GM23338 (cell line): Measurements from ENCODE around the gene HTR6. TPM values are rescaled to one million over a fixed set of nuclear protein-coding genes. Genes with fewer than 3 reads are reported as not detected.
"Not testable (repeated sequence)": the region's sequence is repeated elsewhere in the genome, so short reads cannot be mapped to it uniquely, and the experiment has no call there.

Experiments used
- ATAC-seq: fragments of 200-7000 bp; cut with Tn5 transposase; 3 replicates; pipeline ENCODE4 v1.9.1; 2020
- DNase-seq: peaks from one replicate; pipeline ENCODE4 v3.0.0-alpha.2; 2015; ENCODE audit warnings: low spot score
- H2AFZ ChIP-seq: fragments of 200-600 bp; sonication (generic); 2 replicates; pipeline ENCODE4 v1.8.0; 2016; ENCODE audit warnings: antibody characterized with exemption, mild to moderate bottlenecking, moderate library complexity
- H3F3A ChIP-seq: fragments of 200-600 bp; sonication (generic); replicated peaks from 2 replicates; pipeline ENCODE4 v1.8.0; 2017; ENCODE audit warnings: antibody characterized with exemption, mixed run types, low read depth
- H3K27ac ChIP-seq: fragments of 200-600 bp; sonication (generic); 2 replicates; pipeline ENCODE4 v1.6.1; 2016; ENCODE audit warnings: low read depth
- H3K27me3 ChIP-seq: fragments of 200-600 bp; sonication (generic); 2 replicates; pipeline ENCODE4 v1.8.0; 2016; ENCODE audit warnings: mild to moderate bottlenecking, mixed run types, moderate library complexity; ENCODE audit not compliant: insufficient read depth
- H3K36me3 ChIP-seq: fragments of 200-600 bp; sonication (generic); 2 replicates; pipeline ENCODE4 v1.8.0; 2016; ENCODE audit warnings: mild to moderate bottlenecking; ENCODE audit not compliant: insufficient read depth
- H3K4me1 ChIP-seq: fragments of 200-600 bp; sonication (generic); 2 replicates; pipeline ENCODE4 v1.8.0; 2016; ENCODE audit warnings: mild to moderate bottlenecking, moderate library complexity; ENCODE audit not compliant: insufficient read depth
- H3K4me2 ChIP-seq: fragments of 200-600 bp; sonication (generic); 2 replicates; pipeline ENCODE4 v1.7.1; 2017; ENCODE audit warnings: mixed run types
- H3K4me3 ChIP-seq: fragments of 200-600 bp; sonication (generic); 2 replicates; pipeline ENCODE4 v1.6.1; 2016; ENCODE audit warnings: mixed run types
- H3K79me2 ChIP-seq: fragments of 200-600 bp; sonication (generic); replicated peaks from 2 replicates; pipeline ENCODE4 v1.8.0; 2017; ENCODE audit warnings: mild to moderate bottlenecking; ENCODE audit not compliant: insufficient read depth
- H3K9me2 ChIP-seq: fragments of 200-600 bp; sonication (generic); 2 replicates; pipeline ENCODE4 v1.8.0; 2017; ENCODE audit not compliant: insufficient read depth
- H4K20me1 ChIP-seq: fragments of 200-600 bp; sonication (generic); replicated peaks from 2 replicates; pipeline ENCODE4 v1.8.0; 2017; ENCODE audit warnings: mild to moderate bottlenecking; ENCODE audit not compliant: insufficient read depth
- H3K27ac Mint-ChIP-seq: 2 replicates; pipeline ENCODE4 v1.8.0; 2020; ENCODE audit warnings: inconsistent platforms, mild to moderate bottlenecking, moderate library complexity, mixed read lengths
- H3K27me3 Mint-ChIP-seq: 3 replicates; pipeline ENCODE4 v1.8.0; 2022; ENCODE audit warnings: low read depth, mild to moderate bottlenecking, moderate library complexity, mixed read lengths, inconsistent platforms; ENCODE audit not compliant: insufficient read depth, poor library complexity
- H3K36me3 Mint-ChIP-seq: 3 replicates; pipeline ENCODE4 v1.8.0; 2021; ENCODE audit warnings: low read depth, mild to moderate bottlenecking, inconsistent platforms, moderate library complexity, mixed read lengths
- H3K4me1 Mint-ChIP-seq: 3 replicates; pipeline ENCODE4 v1.8.0; 2020; ENCODE audit warnings: mild to moderate bottlenecking, inconsistent platforms, mixed read lengths
- H3K4me3 Mint-ChIP-seq: 3 replicates; pipeline ENCODE4 v1.8.0; 2021; ENCODE audit warnings: moderate library complexity, mild to moderate bottlenecking, inconsistent platforms, mixed read lengths
- H3K9me3 Mint-ChIP-seq: 3 replicates; pipeline ENCODE4 v1.8.0; 2020; ENCODE audit warnings: moderate library complexity, mild to moderate bottlenecking, inconsistent platforms, mixed read lengths
- JUNB ChIP-seq: IDR thresholded peaks from one replicate; pipeline ENCODE4 v1.6.1; 2016; ENCODE audit warnings: antibody characterized with exemption; ENCODE audit not compliant: unreplicated experiment
- POLR2AphosphoS5 ChIP-seq: IDR thresholded peaks from 2 replicates; pipeline ENCODE4 v1.6.1; 2016; ENCODE audit warnings: antibody characterized with exemption, low read depth
- polyA plus RNA-seq: library from polyadenylated mRNA; unstranded; fragments of >200 nt; fragmentation: Nextera tagmentation; extraction: Ambion mirVana; gene quantifications from 2 replicates; pipeline ENCODE4 v1.2.1, GENCODE V29; 2016
- total RNA-seq: library from RNA; depleted of rRNA; stranded (reverse); fragments of >200 nt; shearing (Covaris generic); gene quantifications from 2 replicates; pipeline ENCODE4 v1.2.3, GENCODE V29; 2014
- TF ChIP-seq, protein P1 (sequence below), 2 experiments: fragments of 200-600 bp in 1 of 2; sonication (generic) in 1 of 2; conservative IDR thresholded peaks; 2 replicates each; pipeline versions ENCODE4 v1.5.1 to v1.6.1; 2016 to 2017; ENCODE audit warnings: antibody characterized with exemption in 2 of 2, low read depth in 2 of 2, mild to moderate bottlenecking in 2 of 2, moderate library complexity in 1 of 2

The HTR6 gene
- total and polyA plus RNA-seq, 2 experiments from 2014 or later, result 0.26 to 0.66 TPM

DNA sequence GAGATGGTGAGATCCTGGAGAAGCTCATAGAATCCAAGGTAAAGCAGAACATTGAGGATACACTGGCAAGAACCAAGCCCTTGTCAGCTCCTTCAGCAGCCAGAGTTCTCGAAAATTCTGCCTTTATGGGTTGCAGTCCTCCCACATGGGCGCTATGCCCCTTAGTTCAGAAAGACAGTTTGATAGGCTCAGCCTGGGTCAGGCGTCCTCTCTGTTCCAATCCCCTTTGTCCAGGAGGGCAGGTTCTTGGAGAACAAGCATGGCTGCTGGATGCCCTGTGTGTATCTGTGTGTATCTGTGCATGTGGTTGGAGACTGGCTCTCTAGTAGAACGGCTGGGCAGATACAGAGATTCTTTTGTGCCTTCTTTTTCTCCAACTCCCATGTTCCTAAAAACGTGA, 28.6 kb upstream of the HTR6 start (continued):
- no peak for TF ChIP-seq JUNB

DNA sequence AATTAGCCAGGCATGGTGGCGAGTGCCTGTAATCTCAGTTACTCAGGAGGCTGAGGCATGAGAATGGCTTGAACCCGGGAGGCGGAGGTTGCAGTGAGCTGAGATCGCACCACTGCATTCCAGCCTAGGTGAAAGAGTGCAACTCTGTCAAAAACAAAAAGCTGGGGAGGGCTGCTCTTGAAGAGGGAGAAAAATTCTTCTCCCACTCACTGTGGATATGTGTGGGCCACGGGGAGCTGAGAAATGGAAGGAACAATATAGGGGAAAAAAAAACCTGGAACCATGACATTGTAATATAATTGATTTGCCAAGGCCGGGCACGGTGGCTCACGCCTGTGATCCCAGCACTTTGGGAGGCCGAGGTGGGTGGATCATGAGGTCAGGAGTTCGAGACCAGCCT, 27.9 kb upstream of the HTR6 start:
- H4K20me1 ChIP-seq, H3K9me2 ChIP-seq, H3K4me3 Mint-ChIP-seq, H3K27me3 ChIP-seq, H3K4me1 ChIP-seq, H2AFZ ChIP-seq, H3K9me3 Mint-ChIP-seq, H3K36me3 Mint-ChIP-seq, H3K27ac Mint-ChIP-seq, DNase-seq, ATAC-seq, H3F3A ChIP-seq, H3K36me3 ChIP-seq, H3K4me3 ChIP-seq, H3K4me1 Mint-ChIP-seq, H3K27ac ChIP-seq, H3K79me2 ChIP-seq, H3K4me2 ChIP-seq: not testable (repeated sequence)
- H3K27me3 Mint-ChIP-seq, result peaks cover 10% of the 10 kb centered on the region

DNA sequence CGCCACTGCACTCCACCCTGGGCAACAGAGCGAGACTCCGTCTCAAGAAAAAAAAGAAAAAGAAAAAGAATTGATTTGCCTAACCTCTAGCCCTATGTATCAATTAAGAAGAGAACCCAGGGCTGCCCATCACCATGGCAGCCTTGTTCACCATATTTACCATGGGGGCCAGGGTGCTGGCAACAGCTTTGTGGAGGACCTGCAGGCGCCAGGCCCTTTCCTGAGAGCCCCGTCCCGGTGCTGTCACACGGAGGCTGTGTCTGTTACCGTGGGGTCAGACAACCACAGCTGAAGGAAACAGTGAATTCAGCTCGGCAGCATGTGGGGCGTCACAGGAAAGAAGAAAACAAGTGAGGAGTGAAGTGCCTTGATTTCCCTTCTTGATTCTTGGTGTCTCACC, 27.1 kb upstream of the HTR6 start:
- H3K27ac ChIP-seq, result no peak overlapping the region
- H3K4me1 ChIP-seq, result 0 out of 2 replicates have a peak, but pooled peaks cover 7% of the 10 kb centered on the region
- H2AFZ ChIP-seq, result no peak overlapping the region
- H3K4me1 Mint-ChIP-seq, result peaks cover 6% of the 10 kb centered on the region
- H3K27me3 Mint-ChIP-seq, result peaks cover 18% of the 10 kb centered on the region
- H3K79me2 ChIP-seq, result no peaks in the 10 kb centered on the region
- TF ChIP-seq POLR2AphosphoS5, result no peak
- H3K27me3 ChIP-seq, result peaks cover 15% of the 10 kb centered on the region
- H3K36me3 Mint-ChIP-seq, result no peaks in the 10 kb centered on the region
- no peak for DNase-seq
- no peak overlapping the region for H3K4me3 ChIP-seq
- ATAC-seq, result no peak
- 0 out of 2 replicates have a peak, but pooled peaks cover 3% of the 10 kb centered on the region for H4K20me1 ChIP-seq
- H3F3A ChIP-seq, result no peaks in the 10 kb centered on the region; the same call in 1 of the 2 replicates
- H3K9me2 ChIP-seq, result no peaks in the 10 kb centered on the region
- H3K36me3 ChIP-seq, result no peaks in the 10 kb centered on the region
- H3K27ac Mint-ChIP-seq, result no peak overlapping the region
- H3K4me2 ChIP-seq, result no peak overlapping the region
- H3K9me3 Mint-ChIP-seq, result no peaks in the 10 kb centered on the region
- H3K4me3 Mint-ChIP-seq, result no peak overlapping the region

DNA sequence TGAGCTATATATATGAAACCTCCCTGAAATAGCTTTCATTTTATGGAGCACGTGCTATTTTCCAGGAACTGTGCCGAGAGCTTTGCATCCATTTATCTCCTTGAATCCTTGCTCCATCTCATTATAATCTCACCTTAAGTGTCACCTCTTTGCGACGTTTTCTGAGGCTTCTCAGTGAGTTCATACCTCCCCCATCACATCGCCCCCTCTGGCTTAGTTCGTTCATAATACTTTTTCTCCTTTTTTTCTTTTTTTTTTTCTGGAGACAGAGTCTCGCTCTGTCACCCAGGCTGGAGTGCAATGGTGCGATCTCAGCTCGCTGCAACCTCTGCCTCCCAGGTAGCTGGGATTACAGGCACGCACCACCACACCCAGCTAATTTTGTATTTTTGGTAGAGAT, 25.4 kb upstream of the HTR6 start:
- not testable (repeated sequence) for H3K4me3 ChIP-seq, H3F3A ChIP-seq, H3K27ac Mint-ChIP-seq, H3K4me3 Mint-ChIP-seq, H3K27ac ChIP-seq, H3K4me1 ChIP-seq, ATAC-seq, H3K36me3 Mint-ChIP-seq, H4K20me1 ChIP-seq, H3K4me2 ChIP-seq, H2AFZ ChIP-seq, H3K9me2 ChIP-seq, H3K36me3 ChIP-seq, H3K9me3 Mint-ChIP-seq, H3K79me2 ChIP-seq
- H3K27me3 Mint-ChIP-seq, result peaks cover 31% of the 10 kb centered on the region
- peak; percentile 70 for DNase-seq
- TF ChIP-seq, protein P1, sequence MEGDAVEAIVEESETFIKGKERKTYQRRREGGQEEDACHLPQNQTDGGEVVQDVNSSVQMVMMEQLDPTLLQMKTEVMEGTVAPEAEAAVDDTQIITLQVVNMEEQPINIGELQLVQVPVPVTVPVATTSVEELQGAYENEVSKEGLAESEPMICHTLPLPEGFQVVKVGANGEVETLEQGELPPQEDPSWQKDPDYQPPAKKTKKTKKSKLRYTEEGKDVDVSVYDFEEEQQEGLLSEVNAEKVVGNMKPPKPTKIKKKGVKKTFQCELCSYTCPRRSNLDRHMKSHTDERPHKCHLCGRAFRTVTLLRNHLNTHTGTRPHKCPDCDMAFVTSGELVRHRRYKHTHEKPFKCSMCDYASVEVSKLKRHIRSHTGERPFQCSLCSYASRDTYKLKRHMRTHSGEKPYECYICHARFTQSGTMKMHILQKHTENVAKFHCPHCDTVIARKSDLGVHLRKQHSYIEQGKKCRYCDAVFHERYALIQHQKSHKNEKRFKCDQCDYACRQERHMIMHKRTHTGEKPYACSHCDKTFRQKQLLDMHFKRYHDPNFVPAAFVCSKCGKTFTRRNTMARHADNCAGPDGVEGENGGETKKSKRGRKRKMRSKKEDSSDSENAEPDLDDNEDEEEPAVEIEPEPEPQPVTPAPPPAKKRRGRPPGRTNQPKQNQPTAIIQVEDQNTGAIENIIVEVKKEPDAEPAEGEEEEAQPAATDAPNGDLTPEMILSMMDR (conservative IDR thresholded peaks at IDR 0.05; ENCODE audit: low read depth in 2 of 2), result peak; percentile 40 to 51
- peaks cover 12% of the 10 kb centered on the region for H3K4me1 Mint-ChIP-seq
- H3K27me3 ChIP-seq, result peaks cover 28% of the 10 kb centered on the region
